Fibroblast of lung (primary cell): ENCODE data around the gene NR2C2. TPM values are rescaled to one million over a fixed set of nuclear protein-coding genes. Genes with fewer than 3 reads are reported as not detected.
"Not testable (repeated sequence)": the region's sequence is repeated elsewhere in the genome, so short reads cannot be mapped to it uniquely, and the experiment has no call there.

Experiments
- DNase-seq, 2 donors: peaks; one replicate each; pipeline versions ENCODE4 v3.0.0 to v3.0.0-alpha.2; 2010; ENCODE audit warnings: low read depth in 2 of 2
- H2AFZ ChIP-seq: 2 replicates; pipeline ENCODE4 v1.5.1; 2012; ENCODE audit warnings: low read length, control low read depth, inconsistent platforms
- H3K27ac ChIP-seq: 2 replicates; pipeline ENCODE4 v1.5.1; 2011; ENCODE audit warnings: low read length, control low read depth; ENCODE audit not compliant: insufficient read depth
- H3K27me3 ChIP-seq: 2 replicates; pipeline ENCODE4 v1.5.1; 2011; ENCODE audit warnings: mild to moderate bottlenecking, low read length; ENCODE audit not compliant: control insufficient read depth, insufficient read depth
- H3K36me3 ChIP-seq: 2 replicates; pipeline ENCODE4 v1.5.1; 2011; ENCODE audit warnings: low read length; ENCODE audit not compliant: control insufficient read depth, insufficient read depth
- H3K4me1 ChIP-seq: 2 replicates; pipeline ENCODE4 v1.5.1; 2011; ENCODE audit warnings: low read length; ENCODE audit not compliant: control insufficient read depth, insufficient read depth; ENCODE audit errors: extremely low read depth
- H3K4me2 ChIP-seq: 2 replicates; pipeline ENCODE4 v1.5.1; 2011; ENCODE audit warnings: low read length, control low read depth; ENCODE audit not compliant: insufficient read depth; ENCODE audit errors: extremely low read depth
- H3K4me3 ChIP-seq, 4 experiments: fragments of 200-600 bp in 1 of 4; sonication (generic) in 1 of 4; replicated peaks in 1 of 4; 2 replicates each; pipeline ENCODE4 v1.5.1; 2011 to 2016; ENCODE audit warnings: low read length in 4 of 4, low read depth in 3 of 4, mild to moderate bottlenecking in 3 of 4, control low read depth in 2 of 4, inconsistent platforms in 1 of 4, mixed read lengths in 1 of 4; ENCODE audit not compliant: insufficient read depth in 1 of 4; ENCODE audit errors: control extremely low read depth in 1 of 4
- H3K79me2 ChIP-seq: 2 replicates; pipeline ENCODE4 v1.5.1; 2012; ENCODE audit warnings: mild to moderate bottlenecking, low read length, inconsistent platforms; ENCODE audit not compliant: control insufficient read depth, insufficient read depth
- H3K9ac ChIP-seq: 2 replicates; pipeline ENCODE4 v1.5.1; 2011; ENCODE audit warnings: mild to moderate bottlenecking, low read length, control low read depth; ENCODE audit not compliant: insufficient read depth
- H3K9me3 ChIP-seq: 2 replicates; pipeline ENCODE4 v1.5.1; 2012; ENCODE audit warnings: low read depth, low read length; ENCODE audit not compliant: control insufficient read depth, insufficient read depth
- H4K20me1 ChIP-seq: 2 replicates; pipeline ENCODE4 v1.5.1; 2011; ENCODE audit warnings: low read length; ENCODE audit not compliant: control insufficient read depth, insufficient read depth; ENCODE audit errors: extremely low read depth
- EZH2 ChIP-seq: IDR thresholded peaks from 2 replicates; pipeline ENCODE4 v1.5.1; 2012; ENCODE audit warnings: low read length, control low read depth, mild to moderate bottlenecking; ENCODE audit errors: missing control alignments
- polyA plus RNA-seq, 2 donors: library from polyadenylated mRNA; depleted of rRNA in 1 of 2; stranded (reverse) in 1 of 2; unstranded in 1 of 2; fragments of >200 nt; gene quantifications; 2 replicates each; pipeline ENCODE4 v1.2.1, GENCODE V29; 2011 to 2012; ENCODE audit warnings: missing spikeins in 1 of 2
- total RNA-seq: library from RNA; depleted of rRNA; stranded (reverse); fragments of >200 nt; gene quantifications from 2 replicates; pipeline ENCODE4 v1.2.1, GENCODE V29; 2014
- TF ChIP-seq, protein P1 (sequence below), 2 donors: IDR thresholded peaks in 1 of 2; conservative IDR thresholded peaks in 1 of 2; 1 replicate in 1 of 2; 2 replicates in 1 of 2; pipeline ENCODE4 v1.5.1; 2011 to 2012; ENCODE audit warnings: low read length in 2 of 2, control low read depth in 1 of 2, inconsistent platforms in 1 of 2, low read depth in 1 of 2, mild to moderate bottlenecking in 1 of 2

Gene NR2C2
- total and polyA plus RNA-seq, 2 donors (not counting 1 experiment from before 2014, with no cell fraction given), result 15.0 to 27.9 TPM

DNA sequence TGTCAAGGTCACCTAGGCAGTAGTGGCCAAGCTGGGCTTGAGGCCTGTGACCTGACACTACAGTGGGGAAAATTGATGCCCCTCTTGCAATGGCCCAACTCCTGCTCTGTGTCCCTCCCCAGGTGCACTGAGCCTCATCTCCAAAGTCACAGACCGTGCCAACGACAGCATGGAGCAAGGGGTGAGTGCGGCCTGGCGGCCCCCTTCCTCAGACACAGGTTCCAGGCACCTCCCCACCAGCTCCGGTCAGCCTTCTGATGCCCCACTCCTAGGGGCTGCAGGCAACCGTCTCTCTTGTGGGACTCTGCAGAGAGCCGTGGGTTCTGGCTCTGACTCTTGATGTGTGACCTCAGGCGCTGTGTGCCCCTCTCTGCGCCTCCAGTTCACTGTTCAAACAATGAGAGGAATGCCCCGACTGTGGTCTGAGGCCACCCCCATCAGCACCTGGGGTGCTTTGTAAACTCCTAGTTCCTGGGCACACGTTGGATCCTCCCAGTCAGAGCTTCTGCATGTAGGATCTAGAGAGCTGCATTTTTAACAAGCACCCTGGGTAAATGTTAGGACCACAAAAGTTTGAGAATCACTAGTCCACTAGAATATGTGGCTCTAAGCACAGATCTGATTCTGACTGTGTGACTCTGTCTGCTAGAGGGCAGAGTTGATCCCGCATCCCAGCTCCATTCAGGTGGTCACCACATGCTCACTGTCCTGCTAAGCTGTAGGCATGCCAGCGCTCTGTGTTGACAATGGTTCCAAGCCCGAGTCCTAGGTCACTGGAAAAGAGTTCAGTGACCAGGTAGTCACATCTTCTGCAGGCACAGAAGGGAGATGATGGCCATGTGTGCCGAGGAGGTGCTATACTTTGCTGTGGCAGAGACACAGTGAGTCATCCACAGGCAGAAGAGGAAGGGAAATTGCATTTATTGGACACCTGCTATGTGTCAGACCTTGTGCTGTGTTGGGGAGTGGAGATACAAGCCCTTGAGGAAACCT is 46.2 kb upstream of the NR2C2 start:
- H3K9me3 ChIP-seq, result no peaks in the 10 kb centered on the region
- H3K79me2 ChIP-seq, result no peaks in the 10 kb centered on the region
- H3K27ac ChIP-seq, result no peak overlapping the region
- H3K9ac ChIP-seq, result no peak overlapping the region
- H3K4me1 ChIP-seq, result no peaks in the 10 kb centered on the region
- H4K20me1 ChIP-seq, result no peaks in the 10 kb centered on the region
- no peaks in the 10 kb centered on the region for H3K36me3 ChIP-seq
- H3K27me3 ChIP-seq, result no peaks in the 10 kb centered on the region
- no peak overlapping the region for H2AFZ ChIP-seq
- no peak for DNase-seq
- H3K4me3 ChIP-seq, result no peak overlapping the region
- TF ChIP-seq, protein P1, sequence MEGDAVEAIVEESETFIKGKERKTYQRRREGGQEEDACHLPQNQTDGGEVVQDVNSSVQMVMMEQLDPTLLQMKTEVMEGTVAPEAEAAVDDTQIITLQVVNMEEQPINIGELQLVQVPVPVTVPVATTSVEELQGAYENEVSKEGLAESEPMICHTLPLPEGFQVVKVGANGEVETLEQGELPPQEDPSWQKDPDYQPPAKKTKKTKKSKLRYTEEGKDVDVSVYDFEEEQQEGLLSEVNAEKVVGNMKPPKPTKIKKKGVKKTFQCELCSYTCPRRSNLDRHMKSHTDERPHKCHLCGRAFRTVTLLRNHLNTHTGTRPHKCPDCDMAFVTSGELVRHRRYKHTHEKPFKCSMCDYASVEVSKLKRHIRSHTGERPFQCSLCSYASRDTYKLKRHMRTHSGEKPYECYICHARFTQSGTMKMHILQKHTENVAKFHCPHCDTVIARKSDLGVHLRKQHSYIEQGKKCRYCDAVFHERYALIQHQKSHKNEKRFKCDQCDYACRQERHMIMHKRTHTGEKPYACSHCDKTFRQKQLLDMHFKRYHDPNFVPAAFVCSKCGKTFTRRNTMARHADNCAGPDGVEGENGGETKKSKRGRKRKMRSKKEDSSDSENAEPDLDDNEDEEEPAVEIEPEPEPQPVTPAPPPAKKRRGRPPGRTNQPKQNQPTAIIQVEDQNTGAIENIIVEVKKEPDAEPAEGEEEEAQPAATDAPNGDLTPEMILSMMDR (conservative IDR thresholded peaks at IDR 0.05 in 1 of 2, IDR thresholded peaks at IDR 0.05 in 1 of 2; ENCODE audit: low read depth in 1 of 2, low read length in 2 of 2), result no peak
- TF ChIP-seq EZH2, result no peak
- H3K4me2 ChIP-seq, result no peak overlapping the region

DNA sequence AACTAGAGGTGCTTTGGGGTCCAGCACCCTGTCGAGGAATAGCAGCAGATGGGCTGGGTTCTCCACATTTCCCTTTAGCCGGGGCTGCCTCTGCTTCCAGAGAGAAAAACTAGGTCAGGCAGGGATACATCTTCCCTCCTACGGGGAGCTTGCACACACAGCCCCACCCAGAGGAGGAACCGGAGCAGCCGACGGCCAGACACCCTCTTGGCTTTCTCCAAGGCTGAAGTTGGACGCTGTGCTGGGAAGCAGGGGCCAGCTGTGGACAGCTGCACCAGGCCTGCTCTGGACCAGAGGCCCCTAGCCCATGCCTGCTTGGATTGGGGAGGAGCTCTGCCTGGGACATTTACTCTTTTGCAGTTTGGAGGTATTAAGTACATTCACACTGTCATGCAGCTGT is 44.7 kb upstream of the NR2C2 start:
- DNase-seq, result peak in 1 of 2 donors; percentile 32

DNA sequence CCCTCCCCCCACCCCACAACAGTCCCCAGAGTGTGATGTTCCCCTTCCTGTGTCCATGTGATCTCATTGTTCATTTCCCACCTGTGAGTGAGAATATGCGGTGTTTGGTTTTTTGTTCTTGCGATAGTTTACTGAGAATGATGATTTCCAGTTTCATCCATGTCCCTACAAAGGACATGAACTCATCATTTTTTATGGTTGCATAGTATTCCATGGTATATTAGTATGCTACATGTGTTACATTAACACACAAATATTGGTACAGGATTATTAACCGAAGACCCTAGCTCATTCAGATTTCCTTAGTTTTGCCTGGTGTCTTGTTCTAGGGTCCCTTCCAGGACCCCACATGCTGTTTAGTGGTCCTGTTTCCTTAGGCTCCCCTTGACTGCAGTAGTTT is 43.9 kb upstream of the NR2C2 start:
- not testable (repeated sequence) for H2AFZ ChIP-seq, H3K27ac ChIP-seq, H3K36me3 ChIP-seq, H3K9me3 ChIP-seq, H3K4me2 ChIP-seq, H4K20me1 ChIP-seq, H3K4me3 ChIP-seq, H3K27me3 ChIP-seq, H3K9ac ChIP-seq, DNase-seq, H3K79me2 ChIP-seq, H3K4me1 ChIP-seq

More for the DNA sequence above, 44.7 kb upstream of the NR2C2 start:
- Histone ChIP-seq H3K9me3 (no peaks in the 10 kb centered on the region), H3K36me3 (no peaks in the 10 kb centered on the region), H3K9ac (no peak overlapping the region), H3K4me2 (no peak overlapping the region), H3K4me3 (no peak overlapping the region), H3K27ac (no peak overlapping the region), H2AFZ (no peak overlapping the region), H3K27me3 (no peaks in the 10 kb centered on the region), H4K20me1 (no peaks in the 10 kb centered on the region), H3K79me2 (no peaks in the 10 kb centered on the region), H3K4me1 (no peaks in the 10 kb centered on the region)
- TF ChIP-seq, protein P1 (conservative IDR thresholded peaks at IDR 0.05 in 1 of 2, IDR thresholded peaks at IDR 0.05 in 1 of 2; ENCODE audit: low read depth in 1 of 2, low read length in 2 of 2), result no peak
- TF ChIP-seq EZH2, result no peak
